ENCODE results near the gene PTTG1IP.

- no peak for TF ChIP-seq POLR2A (IDR thresholded peaks at IDR 0.05; ENCODE audit: low read depth, low read length)
- TF ChIP-seq SPI1 (IDR thresholded peaks at IDR 0.05; ENCODE audit: low read depth, low read length) = peak; percentile 31; the same call in 1 of the 2 replicates
- no peak for TF ChIP-seq TAF1 (IDR thresholded peaks at IDR 0.05; ENCODE audit: low read depth, low read length)
- TF ChIP-seq POLR2AphosphoS5 (IDR thresholded peaks at IDR 0.05; ENCODE audit: low read depth, low read length) = no peak
These were observed 34.7 kb upstream of the PTTG1IP start for GRCh38 chr21:44907966-44908895.

Data from GM12891 (cell line).